Measurements from ENCODE around the gene FXR2. TPM values are rescaled to one million over a fixed set of nuclear protein-coding genes. Genes with fewer than 3 reads are reported as not detected.

The FXR2 gene
- total RNA-seq, 1 donor from 2014 or later: 42.7 TPM

- Mint-ChIP-seq H3K4me3 (peak overlapping the region; percentile 67), H3K36me3 (peaks cover 37% of the 10 kb centered on the region), H3K9me3 (no peaks in the 10 kb centered on the region), H3K27ac (no peak overlapping the region), H3K4me1 (peaks cover 28% of the 10 kb centered on the region), H3K27me3 (ENCODE audit: insufficient read depth, low read depth) (peaks cover 13% of the 10 kb centered on the region)
- peaks cover 14% of the 10 kb centered on the region for H3K4me1 ChIP-seq
- no peaks in the 10 kb centered on the region for H3K27me3 ChIP-seq
- H4K20me1 ChIP-seq (ENCODE audit: low read depth): peaks cover 26% of the 10 kb centered on the region
- no peak overlapping the region for H2AFZ ChIP-seq (replicated peaks)
- DNase-seq (ENCODE audit: low spot score): no peak
- no peak overlapping the region for H3K27ac ChIP-seq
- TF ChIP-seq EZH2 (IDR thresholded peaks at IDR 0.05) (no peak), EZH2phosphoT487 (IDR thresholded peaks at IDR 0.05) (no peak), CTCF (IDR thresholded peaks at IDR 0.05) (no peak)
- no peak overlapping the region for H3K4me2 ChIP-seq
- peaks cover 38% of the 10 kb centered on the region for H3F3A ChIP-seq (ENCODE audit: low read depth)
- peaks cover 40% of the 10 kb centered on the region for H3K79me2 ChIP-seq (ENCODE audit: low read depth)
- no peak overlapping the region for H3K4me3 ChIP-seq
- H3K36me3 ChIP-seq: peaks cover 12% of the 10 kb centered on the region
- H3K9ac ChIP-seq: no peak overlapping the region
- H3K9me3 ChIP-seq (ENCODE audit: low read depth): no peaks in the 10 kb centered on the region
Observed at GRCh38 chr17:7570351-7570750, 44.3 kb downstream of the FXR2 start.

GRCh38 chr17:7569571-7569970 is 45.1 kb downstream of the FXR2 start:
- H3K79me2 ChIP-seq (ENCODE audit: low read depth): peaks cover 40% of the 10 kb centered on the region
- no peak overlapping the region for H3K4me3 Mint-ChIP-seq

GRCh38 chr17:7563115-7563869 is 51.4 kb downstream of the FXR2 start:
- H3K27ac Mint-ChIP-seq: no peak overlapping the region
- peak overlapping the region; percentile 97 for H3K4me3 Mint-ChIP-seq
- no peaks in the 10 kb centered on the region for H3K9me3 ChIP-seq (ENCODE audit: low read depth)
- peaks cover 43% of the 10 kb centered on the region for H3K79me2 ChIP-seq (ENCODE audit: low read depth)
- no peak overlapping the region for H3K27ac ChIP-seq
- H3F3A ChIP-seq (ENCODE audit: low read depth): peaks cover 33% of the 10 kb centered on the region
- peaks cover 31% of the 10 kb centered on the region for H3K4me1 ChIP-seq
- H3K9ac ChIP-seq: no peak overlapping the region
- no peaks in the 10 kb centered on the region for H3K9me3 Mint-ChIP-seq
- TF ChIP-seq CTCF (IDR thresholded peaks at IDR 0.05) (no peak), EZH2phosphoT487 (IDR thresholded peaks at IDR 0.05) (no peak), EZH2 (IDR thresholded peaks at IDR 0.05) (no peak)
- no peak overlapping the region for H2AFZ ChIP-seq (replicated peaks)
- H3K27me3 ChIP-seq: no peaks in the 10 kb centered on the region
- peaks cover 43% of the 10 kb centered on the region for H3K4me1 Mint-ChIP-seq
- no peak for DNase-seq (ENCODE audit: low spot score)
- peaks cover 2% of the 10 kb centered on the region for H3K27me3 Mint-ChIP-seq (ENCODE audit: insufficient read depth, low read depth)
- H4K20me1 ChIP-seq (ENCODE audit: low read depth): peaks cover 15% of the 10 kb centered on the region
- H3K36me3 ChIP-seq: peaks cover 7% of the 10 kb centered on the region
- peak overlapping the region; percentile 94 for H3K4me3 ChIP-seq
- peaks cover 18% of the 10 kb centered on the region for H3K36me3 Mint-ChIP-seq
- H3K4me2 ChIP-seq: peak overlapping the region; percentile 97

More at GRCh38 chr17:7569571-7569970, 45.1 kb downstream of the FXR2 start:
- no peaks in the 10 kb centered on the region for H3K27me3 ChIP-seq
- peaks cover 7% of the 10 kb centered on the region for H3K27me3 Mint-ChIP-seq (ENCODE audit: insufficient read depth, low read depth)
- no peak for DNase-seq (ENCODE audit: low spot score)
- H2AFZ ChIP-seq (replicated peaks): no peak overlapping the region
- peaks cover 35% of the 10 kb centered on the region for H3K36me3 Mint-ChIP-seq
- H3F3A ChIP-seq (ENCODE audit: low read depth): peaks cover 31% of the 10 kb centered on the region
- peaks cover 19% of the 10 kb centered on the region for H4K20me1 ChIP-seq (ENCODE audit: low read depth)
- H3K9ac ChIP-seq: no peak overlapping the region
- H3K4me1 ChIP-seq: peaks cover 6% of the 10 kb centered on the region
- H3K4me2 ChIP-seq: no peak overlapping the region
- H3K36me3 ChIP-seq: peaks cover 5% of the 10 kb centered on the region
- no peak overlapping the region for H3K27ac ChIP-seq
- no peaks in the 10 kb centered on the region for H3K9me3 ChIP-seq (ENCODE audit: low read depth)
- no peaks in the 10 kb centered on the region for H3K9me3 Mint-ChIP-seq
- no peak for TF ChIP-seq CTCF (IDR thresholded peaks at IDR 0.05)
- TF ChIP-seq EZH2phosphoT487 (IDR thresholded peaks at IDR 0.05): no peak
- no peak for TF ChIP-seq EZH2 (IDR thresholded peaks at IDR 0.05)
- no peak overlapping the region for H3K4me3 ChIP-seq
- H3K27ac Mint-ChIP-seq: no peak overlapping the region
- H3K4me1 Mint-ChIP-seq: peaks cover 21% of the 10 kb centered on the region
